ENCODE data around the gene CNGB1.

CNGB1 gene

GRCh38 chr16:57977418-57978069 is 6.6 kb upstream of the CNGB1 start:
- no peak overlapping the region for H3K4me3 ChIP-seq (ENCODE audit: low read depth, low read length)

GRCh38 chr16:57976331-57976796 is 5.4 kb upstream of the CNGB1 start:
- no peak overlapping the region for H3K4me3 ChIP-seq (ENCODE audit: low read depth, low read length)

- no peak overlapping the region for H3K4me3 ChIP-seq (ENCODE audit: low read depth, low read length)
These were observed 1.4 kb upstream of the CNGB1 start for GRCh38 chr16:57972306-57972705.

GRCh38 chr16:57971848-57972247 is 920 bp upstream of the CNGB1 start:
- no peak overlapping the region for H3K4me3 ChIP-seq (ENCODE audit: low read depth, low read length)

GRCh38 chr16:57970319-57970718 is 609 bp downstream of the CNGB1 start:
- no peak overlapping the region for H3K4me3 ChIP-seq (ENCODE audit: low read depth, low read length)

- H3K4me3 ChIP-seq (ENCODE audit: low read depth, low read length): no peak overlapping the region
These were observed 1.3 kb downstream of the CNGB1 start for GRCh38 chr16:57969451-57970123.

- H3K4me3 ChIP-seq (ENCODE audit: low read depth, low read length): no peak overlapping the region
These were observed 3.0 kb downstream of the CNGB1 start for GRCh38 chr16:57967916-57968315.

- H3K4me3 ChIP-seq (ENCODE audit: low read depth, low read length): no peak overlapping the region
These were observed 3.9 kb downstream of the CNGB1 start for GRCh38 chr16:57966986-57967385.

GRCh38 chr16:57966204-57966771 is 4.6 kb downstream of the CNGB1 start:
- no peak overlapping the region for H3K4me3 ChIP-seq (ENCODE audit: low read depth, low read length)

- no peak overlapping the region for H3K4me3 ChIP-seq (ENCODE audit: low read depth, low read length)
These were observed 6.7 kb downstream of the CNGB1 start for GRCh38 chr16:57964157-57964700.

- H3K4me3 ChIP-seq (ENCODE audit: low read depth, low read length): no peak overlapping the region
These were observed 8.2 kb downstream of the CNGB1 start for GRCh38 chr16:57962756-57963155.

GRCh38 chr16:57962046-57962445 is 8.9 kb downstream of the CNGB1 start:
- H3K4me3 ChIP-seq (ENCODE audit: low read depth, low read length): no peak overlapping the region

GRCh38 chr16:57961538-57961937 is 9.4 kb downstream of the CNGB1 start:
- no peak overlapping the region for H3K4me3 ChIP-seq (ENCODE audit: low read depth, low read length)

- H3K4me3 ChIP-seq (ENCODE audit: low read depth, low read length): no peak overlapping the region
These were observed 10.0 kb downstream of the CNGB1 start for GRCh38 chr16:57960826-57961472.

- H3K4me3 ChIP-seq (ENCODE audit: low read depth, low read length): no peak overlapping the region
These were observed 10.6 kb downstream of the CNGB1 start for GRCh38 chr16:57960310-57960709.

- no peak overlapping the region for H3K4me3 ChIP-seq (ENCODE audit: low read depth, low read length)
These were observed 11.1 kb downstream of the CNGB1 start for GRCh38 chr16:57959804-57960203.

- H3K4me3 ChIP-seq (ENCODE audit: low read depth, low read length): no peak overlapping the region
These were observed 11.8 kb downstream of the CNGB1 start for GRCh38 chr16:57959121-57959520.

- no peak overlapping the region for H3K4me3 ChIP-seq (ENCODE audit: low read depth, low read length)
These were observed 12.4 kb downstream of the CNGB1 start for GRCh38 chr16:57958544-57958943.

- H3K4me3 ChIP-seq (ENCODE audit: low read depth, low read length): no peak overlapping the region
These were observed 13.1 kb downstream of the CNGB1 start for GRCh38 chr16:57957673-57958392.

GRCh38 chr16:57956924-57957672 is 13.8 kb downstream of the CNGB1 start:
- no peak overlapping the region for H3K4me3 ChIP-seq (ENCODE audit: low read depth, low read length)

All from iPS-11a (cell line).